Neural progenitor cell (in vitro differentiated cells): ENCODE data around the gene SLC34A2. TPM values are rescaled to one million over a fixed set of nuclear protein-coding genes. Genes with fewer than 3 reads are reported as not detected.

Experiments
- DNase-seq: peaks from one replicate; pipeline ENCODE4 v3.0.0-alpha.2; 2016; ENCODE audit warnings: low spot score
- H2AFZ ChIP-seq: fragments of 200-600 bp; sonication (generic); replicated peaks from 2 replicates; pipeline ENCODE4 v1.6.1; 2016; ENCODE audit warnings: antibody characterized with exemption
- H3F3A ChIP-seq: fragments of 200-600 bp; sonication (generic); 2 replicates; pipeline ENCODE4 v1.6.1; 2016; ENCODE audit warnings: antibody characterized with exemption, low read depth
- H3K27ac ChIP-seq: fragments of 200-600 bp; sonication (generic); 2 replicates; pipeline ENCODE4 v1.5.1; 2016; ENCODE audit warnings: mild to moderate bottlenecking
- H3K27me3 ChIP-seq: fragments of 200-600 bp; sonication (generic); 2 replicates; pipeline ENCODE4 v1.6.1; 2016; ENCODE audit warnings: mild to moderate bottlenecking, moderate library complexity
- H3K36me3 ChIP-seq: fragments of 200-600 bp; sonication (generic); 2 replicates; pipeline ENCODE4 v1.5.1; 2016
- H3K4me1 ChIP-seq: fragments of 200-600 bp; sonication (generic); 2 replicates; pipeline ENCODE4 v1.6.1; 2016; ENCODE audit warnings: mixed run types
- H3K4me2 ChIP-seq: fragments of 200-600 bp; sonication (generic); 2 replicates; pipeline ENCODE4 v1.6.1; 2016
- H3K4me3 ChIP-seq: fragments of 200-600 bp; sonication (generic); 2 replicates; pipeline ENCODE4 v1.5.1; 2016
- H3K79me2 ChIP-seq: fragments of 200-600 bp; sonication (generic); 2 replicates; pipeline ENCODE4 v1.6.1; 2016; ENCODE audit warnings: low read depth
- H3K9ac ChIP-seq: fragments of 200-600 bp; sonication (generic); 2 replicates; pipeline ENCODE4 v1.6.1; 2016
- H3K9me3 ChIP-seq: fragments of 200-600 bp; sonication (generic); 2 replicates; pipeline ENCODE4 v1.5.1; 2016; ENCODE audit warnings: low read depth
- H4K20me1 ChIP-seq: fragments of 200-600 bp; sonication (generic); 2 replicates; pipeline ENCODE4 v1.6.1; 2016; ENCODE audit warnings: low read depth
- H3K27ac Mint-ChIP-seq: 3 replicates; pipeline ENCODE4 v1.8.0; 2021; ENCODE audit warnings: mixed read lengths
- H3K27me3 Mint-ChIP-seq: 2 replicates; pipeline ENCODE4 v1.8.0; 2022; ENCODE audit warnings: low read depth, mild to moderate bottlenecking, inconsistent platforms, moderate library complexity, mixed read lengths; ENCODE audit not compliant: insufficient read depth
- H3K36me3 Mint-ChIP-seq: 3 replicates; pipeline ENCODE4 v1.8.0; 2021; ENCODE audit warnings: mixed read lengths
- H3K4me1 Mint-ChIP-seq: 3 replicates; pipeline ENCODE4 v1.8.0; 2021; ENCODE audit warnings: mixed read lengths
- H3K4me3 Mint-ChIP-seq: 3 replicates; pipeline ENCODE4 v1.8.0; 2021; ENCODE audit warnings: mild to moderate bottlenecking, moderate library complexity, mixed read lengths
- H3K9me3 Mint-ChIP-seq: 3 replicates; pipeline ENCODE4 v1.8.0; 2020; ENCODE audit warnings: mixed read lengths
- CTCF ChIP-seq: fragments of 200-600 bp; sonication (generic); IDR thresholded peaks from 2 replicates; pipeline ENCODE4 v1.5.1; 2017; ENCODE audit warnings: antibody characterized with exemption, mild to moderate bottlenecking
- EZH2 ChIP-seq: fragments of 200-600 bp; sonication (generic); IDR thresholded peaks from 2 replicates; pipeline ENCODE4 v1.6.1; 2017; ENCODE audit warnings: antibody characterized with exemption, mild to moderate bottlenecking, moderate library complexity
- EZH2phosphoT487 ChIP-seq: fragments of 200-600 bp; sonication (generic); IDR thresholded peaks from 2 replicates; pipeline ENCODE4 v1.6.1; 2017; ENCODE audit warnings: antibody characterized with exemption
- total RNA-seq: library from RNA; depleted of rRNA; stranded (reverse); fragments of >200 nt; gene quantifications from 2 replicates; pipeline ENCODE4 v1.2.3, GENCODE V29; 2015; ENCODE audit warnings: low replicate concordance

SLC34A2 gene
- total RNA-seq, 1 donor from 2014 or later: not detected

GRCh38 chr4:25670991-25671390 lies 15.3 kb downstream of the SLC34A2 start:
- DNase-seq: no peak
- Mint-ChIP-seq H3K4me3 (no peak overlapping the region), H3K9me3 (no peaks in the 10 kb centered on the region), H3K27ac (no peak overlapping the region), H3K27me3 (peaks cover 6% of the 10 kb centered on the region), H3K36me3 (no peaks in the 10 kb centered on the region), H3K4me1 (peaks cover 4% of the 10 kb centered on the region)
- Histone ChIP-seq H3K4me2 (no peak overlapping the region), H3K36me3 (no peaks in the 10 kb centered on the region), H3K9me3 (no peaks in the 10 kb centered on the region), H3K9ac (no peak overlapping the region), H3F3A (no peaks in the 10 kb centered on the region), H3K27me3 (no peaks in the 10 kb centered on the region), H3K4me1 (peaks cover 8% of the 10 kb centered on the region), H4K20me1 (no peaks in the 10 kb centered on the region), H3K4me3 (no peak overlapping the region), H3K79me2 (no peaks in the 10 kb centered on the region), H2AFZ (no peak overlapping the region), H3K27ac (no peak overlapping the region)
- TF ChIP-seq EZH2phosphoT487 (no peak), EZH2 (no peak), CTCF (no peak)

- H3K27me3 ChIP-seq: no peaks in the 10 kb centered on the region
- H3K36me3 ChIP-seq: no peaks in the 10 kb centered on the region
- H3K79me2 ChIP-seq: no peaks in the 10 kb centered on the region
- Mint-ChIP-seq H3K36me3 (no peaks in the 10 kb centered on the region), H3K9me3 (no peaks in the 10 kb centered on the region), H3K27ac (no peak overlapping the region), H3K4me1 (peaks cover 2% of the 10 kb centered on the region), H3K27me3 (peaks cover 9% of the 10 kb centered on the region), H3K4me3 (no peak overlapping the region)
- peaks cover 4% of the 10 kb centered on the region for H3K4me1 ChIP-seq
- H3F3A ChIP-seq: no peaks in the 10 kb centered on the region
- no peak for DNase-seq
- no peaks in the 10 kb centered on the region for H4K20me1 ChIP-seq
- no peak overlapping the region for H3K27ac ChIP-seq
- no peak for TF ChIP-seq EZH2phosphoT487
- TF ChIP-seq EZH2: no peak
- H3K4me2 ChIP-seq: no peak overlapping the region
- no peak overlapping the region for H3K9ac ChIP-seq
- no peaks in the 10 kb centered on the region for H3K9me3 ChIP-seq
- no peak overlapping the region for H3K4me3 ChIP-seq
- H2AFZ ChIP-seq: no peak overlapping the region
Observed at GRCh38 chr4:25672756-25673155, 17.1 kb downstream of the SLC34A2 start.

- no peak overlapping the region for H3K4me2 ChIP-seq
- no peak overlapping the region for H3K27ac ChIP-seq
- DNase-seq: no peak
- Mint-ChIP-seq H3K4me1 (no peaks in the 10 kb centered on the region), H3K36me3 (no peaks in the 10 kb centered on the region), H3K9me3 (no peaks in the 10 kb centered on the region), H3K4me3 (no peak overlapping the region), H3K27me3 (peaks cover 11% of the 10 kb centered on the region), H3K27ac (no peak overlapping the region)
- no peak for TF ChIP-seq CTCF
- no peak for TF ChIP-seq EZH2
- TF ChIP-seq EZH2phosphoT487: no peak
- no peak overlapping the region for H3K9ac ChIP-seq
- no peaks in the 10 kb centered on the region for H4K20me1 ChIP-seq
- no peaks in the 10 kb centered on the region for H3K79me2 ChIP-seq
- no peaks in the 10 kb centered on the region for H3K36me3 ChIP-seq
- H3K4me1 ChIP-seq: no peaks in the 10 kb centered on the region
- H3K9me3 ChIP-seq: no peaks in the 10 kb centered on the region
- H2AFZ ChIP-seq: no peak overlapping the region
- no peaks in the 10 kb centered on the region for H3F3A ChIP-seq
- no peaks in the 10 kb centered on the region for H3K27me3 ChIP-seq
- no peak overlapping the region for H3K4me3 ChIP-seq
Observed at GRCh38 chr4:25674386-25674785, 18.7 kb downstream of the SLC34A2 start.

- Mint-ChIP-seq H3K36me3 (no peaks in the 10 kb centered on the region), H3K4me3 (no peak overlapping the region)
- no peak for DNase-seq
Observed at GRCh38 chr4:25676221-25676620, 20.6 kb downstream of the SLC34A2 start.

More at GRCh38 chr4:25676221-25676620, 20.6 kb downstream of the SLC34A2 start:
- Mint-ChIP-seq H3K9me3 (no peaks in the 10 kb centered on the region), H3K4me1 (no peaks in the 10 kb centered on the region), H3K27ac (no peak overlapping the region), H3K27me3 (peaks cover 11% of the 10 kb centered on the region)
- no peaks in the 10 kb centered on the region for H3K36me3 ChIP-seq
- H3K9ac ChIP-seq: no peak overlapping the region
- TF ChIP-seq EZH2: no peak
- no peak for TF ChIP-seq EZH2phosphoT487
- TF ChIP-seq CTCF: no peak
- no peaks in the 10 kb centered on the region for H3K9me3 ChIP-seq
- no peak overlapping the region for H3K27ac ChIP-seq
- H3F3A ChIP-seq: no peaks in the 10 kb centered on the region
- no peaks in the 10 kb centered on the region for H3K4me1 ChIP-seq
- no peaks in the 10 kb centered on the region for H4K20me1 ChIP-seq
- no peak overlapping the region for H2AFZ ChIP-seq
- H3K79me2 ChIP-seq: no peaks in the 10 kb centered on the region
- H3K4me3 ChIP-seq: no peak overlapping the region
- no peak overlapping the region for H3K4me2 ChIP-seq
- H3K27me3 ChIP-seq: no peaks in the 10 kb centered on the region
